Measurements from ENCODE around the gene CLASRP. TPM values are rescaled to one million over a fixed set of nuclear protein-coding genes. Genes with fewer than 3 reads are reported as not detected.

CLASRP gene
- total and polyA plus RNA-seq, 9 of the 15 experiments (the other 6 are each of a cell fraction or from before 2014, with no cell fraction given): 0.94 to 86.3 (median 44.0) TPM

- peak; percentile 72 for TF ChIP-seq REST (IDR thresholded peaks at IDR 0.05; ENCODE audit: borderline replicate concordance)
- TF ChIP-seq REST (CRISPR knock-in tag; IDR thresholded peaks at IDR 0.05; ENCODE audit: low read depth): no peak
- TF ChIP-seq RFX5 (IDR thresholded peaks at IDR 0.05; ENCODE audit: low read depth, low read length): no peak
- TF ChIP-seq KDM1A (IDR thresholded peaks at IDR 0.05): peak in 1 of 2 experiments; percentile 48; a peak in 1 of 4 replicates
- TF ChIP-seq TBL1XR1 (IDR thresholded peaks at IDR 0.05; ENCODE audit: low read length in 2 of 2): peak in 1 of 2 experiments; percentile 41; a peak in 1 of 4 replicates
- no peak for TF ChIP-seq MBD1 (CRISPR knock-in tag; IDR thresholded peaks at IDR 0.05)
- TF ChIP-seq GATAD2B (IDR thresholded peaks at IDR 0.05; ENCODE audit: borderline replicate concordance): no peak
- TF ChIP-seq CBX5 (IDR thresholded peaks at IDR 0.05; ENCODE audit: borderline replicate concordance, low read depth): no peak
- TF ChIP-seq KHSRP (IDR thresholded peaks at IDR 0.05): peak; percentile 70
- no peak for TF ChIP-seq KLF1 (tag; IDR thresholded peaks at IDR 0.05)
- peak; percentile 83 to 88; a peak in 3 of 4 replicates for TF ChIP-seq MAZ (CRISPR knock-in tag; conservative IDR thresholded peaks at IDR 0.05 in 1 of 2, IDR thresholded peaks at IDR 0.05 in 1 of 2)
- TF ChIP-seq PBX2 (CRISPR knock-in tag; IDR thresholded peaks at IDR 0.05; ENCODE audit: low read depth): no peak
- TF ChIP-seq PBX2 (tag; conservative IDR thresholded peaks at IDR 0.05; ENCODE audit: low read depth): no peak
- peak; percentile 40; the same call in 1 of the 2 replicates for TF ChIP-seq TFAP4 (CRISPR knock-in tag; IDR thresholded peaks at IDR 0.05; ENCODE audit: borderline replicate concordance)
- TF ChIP-seq ZFP1 (CRISPR knock-in tag; IDR thresholded peaks at IDR 0.05): no peak
Observed at GRCh38 chr19:45001087-45001739, 37.6 kb upstream of the CLASRP start, which contains the start of gene RELB (continued).
